RPMI8226 (cell line): ENCODE measurements around the gene COP1.
"Not testable (repeated sequence)": the region's sequence is repeated elsewhere in the genome, so short reads cannot be mapped to it uniquely, and the experiment has no call there.

ENCODE experiments used
- DNase-seq: peaks from one replicate; pipeline ENCODE4 v3.0.0-alpha.2; 2015

Gene COP1

DNA sequence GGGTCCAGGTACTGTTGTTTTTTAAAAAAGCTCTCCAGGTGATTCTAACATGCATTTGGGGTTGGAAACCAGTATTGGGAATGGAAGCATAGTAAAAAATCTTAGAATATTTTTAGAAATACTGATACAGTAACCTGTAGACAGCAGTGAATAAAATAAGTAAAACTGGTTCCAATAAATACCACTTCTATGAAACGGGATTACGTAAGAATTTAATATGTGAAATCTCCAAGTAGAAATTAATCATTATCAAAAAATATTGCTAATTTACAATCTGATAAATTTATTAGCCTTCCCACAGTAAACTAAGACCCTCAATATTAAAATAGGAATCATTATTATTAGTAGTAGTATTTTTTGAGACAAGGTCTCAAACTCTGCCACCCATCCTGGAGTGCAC, 177.5 kb downstream of the COP1 start:
- DNase-seq = no peak

DNA sequence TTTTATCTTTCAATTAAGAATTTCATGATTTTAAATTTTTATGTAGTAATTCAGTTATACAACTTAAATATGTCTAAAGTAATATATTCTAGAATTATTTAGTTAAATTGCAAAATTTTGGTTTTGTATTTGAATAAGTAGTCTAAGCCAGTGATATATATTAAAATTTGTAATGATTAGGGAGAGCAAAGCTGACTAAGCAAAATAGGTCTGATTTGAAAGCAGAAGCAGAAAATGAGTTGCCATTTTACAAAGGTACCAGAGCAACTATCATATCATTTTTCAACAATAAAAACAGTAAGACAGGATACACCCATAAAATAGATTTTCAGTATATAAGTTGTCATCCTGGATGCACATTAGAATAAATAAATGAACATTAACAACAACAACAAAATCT, 177.9 kb downstream of the COP1 start:
- DNase-seq = no peak

DNA sequence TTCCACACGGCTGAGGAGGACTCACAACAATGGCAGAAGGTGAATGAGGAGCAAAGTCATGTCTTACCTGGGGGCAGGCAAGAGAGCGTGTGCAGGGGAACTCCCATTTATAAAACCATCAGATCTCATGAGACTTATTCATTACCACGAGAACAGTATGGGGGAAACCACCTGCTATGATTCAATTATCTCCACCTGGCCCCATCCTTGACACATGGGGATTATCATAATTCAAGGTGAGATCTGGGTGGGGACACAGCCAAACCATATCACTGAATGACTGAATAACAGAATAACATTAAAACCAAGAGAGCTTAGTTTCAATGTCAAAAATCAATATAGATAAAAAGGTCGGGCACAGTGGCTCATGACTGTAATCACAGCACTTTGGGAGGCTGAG, 179.2 kb downstream of the COP1 start:
- not testable (repeated sequence) for DNase-seq

DNA sequence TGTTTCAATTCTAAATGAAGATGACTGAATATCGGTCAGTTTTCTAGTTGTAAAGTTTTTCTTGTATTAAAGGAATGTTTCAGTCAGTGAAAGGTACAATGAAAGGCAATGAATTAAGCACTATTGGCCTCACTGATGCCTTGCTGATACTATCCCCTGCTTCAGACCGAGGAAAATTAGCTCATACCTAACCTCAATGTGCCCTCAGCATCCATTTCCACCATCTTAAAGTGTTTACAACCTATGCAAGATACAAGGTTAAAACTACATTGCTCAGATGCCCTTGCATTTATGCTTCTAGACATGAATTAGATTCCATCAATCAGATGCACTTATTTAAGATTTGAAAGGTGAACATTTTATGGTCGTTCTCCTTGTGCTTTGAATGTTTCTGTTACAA, 184.5 kb downstream of the COP1 start:
- no peak for DNase-seq

DNA sequence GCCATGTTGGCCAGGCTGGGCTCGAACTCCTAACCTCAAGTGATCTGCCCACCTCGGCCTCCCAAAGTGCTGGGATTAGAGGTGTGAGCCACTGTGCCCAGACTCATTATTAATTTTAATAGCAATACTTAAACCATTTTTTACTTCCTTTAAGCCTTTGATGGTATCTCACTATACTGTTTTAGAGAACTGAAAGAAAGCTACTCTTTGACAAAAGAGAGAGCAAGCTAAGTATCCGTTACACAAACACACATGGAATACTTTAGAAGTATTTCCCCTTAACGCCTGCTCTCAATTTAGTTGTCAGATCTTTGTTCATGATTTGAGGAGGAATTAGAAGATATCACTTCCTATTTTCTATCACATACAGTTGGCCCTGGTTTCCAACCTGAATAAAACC, 189.4 kb downstream of the COP1 start:
- no peak for DNase-seq

DNA sequence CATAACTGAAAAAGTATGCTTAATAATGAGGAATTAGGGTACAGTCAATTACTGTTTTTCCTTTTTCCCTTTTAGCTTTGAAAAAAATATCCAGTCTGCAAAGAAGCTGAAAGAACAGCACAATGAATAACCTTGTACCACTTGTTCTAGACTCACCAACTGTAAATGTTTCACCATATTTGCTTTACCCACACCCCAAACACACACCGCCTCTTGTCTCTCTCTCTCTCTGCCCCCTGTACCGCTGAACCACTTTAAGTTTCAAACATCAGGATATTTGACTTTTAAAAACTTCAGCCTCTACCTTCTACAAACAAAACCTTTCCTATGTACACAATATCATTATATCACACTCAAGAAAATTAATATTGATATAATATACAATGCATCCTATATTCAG, 197.1 kb downstream of the COP1 start:
- no peak for DNase-seq

DNA sequence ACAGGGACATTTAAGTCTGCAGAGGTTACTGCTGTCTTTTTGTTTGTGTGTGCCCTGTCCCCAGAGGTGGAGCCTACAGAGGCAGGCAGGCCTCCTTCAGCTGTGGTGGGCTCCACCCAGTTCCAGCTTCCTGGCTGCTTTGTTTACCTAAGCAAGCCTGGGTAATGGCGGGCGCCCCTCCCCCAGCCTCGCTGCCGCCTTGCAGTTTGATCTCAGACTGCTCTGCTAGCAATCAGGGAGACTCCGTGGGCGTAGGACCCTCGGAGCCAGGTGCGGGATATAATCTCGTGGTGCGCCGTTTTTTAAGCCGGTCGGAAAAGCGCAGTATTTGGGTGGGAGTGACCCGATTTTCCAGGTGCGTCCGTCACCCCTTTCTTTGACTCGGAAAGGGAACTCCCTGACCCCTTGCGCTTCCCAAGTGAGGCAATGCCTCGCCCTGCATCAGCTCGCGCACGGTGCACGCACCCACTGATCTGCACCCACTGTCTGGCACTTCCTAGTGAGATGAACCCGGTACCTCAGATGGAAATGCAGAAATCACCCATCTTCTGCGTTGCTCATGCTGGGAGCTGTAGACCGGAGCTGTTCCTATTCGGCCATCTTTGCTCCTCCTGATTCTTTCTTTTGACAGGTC, 199.2 kb downstream of the COP1 start:
- not testable (repeated sequence) for DNase-seq

DNA sequence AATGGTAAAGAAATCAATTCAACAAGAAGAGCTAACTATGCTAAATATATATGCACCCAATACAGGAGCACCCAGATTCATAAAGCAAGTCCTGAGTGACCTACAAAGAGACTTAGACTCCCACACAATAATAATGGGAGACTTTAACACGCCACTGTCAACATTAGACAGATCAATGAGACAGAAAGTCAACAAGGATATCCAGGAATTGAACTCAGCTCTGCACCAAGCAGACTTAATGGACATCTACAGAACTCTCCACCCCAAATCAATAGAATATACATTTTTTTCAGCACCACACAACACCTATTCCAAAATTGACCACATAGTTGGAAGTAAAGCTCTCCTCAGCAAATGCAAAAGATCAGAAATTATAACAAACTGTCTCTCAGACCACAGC, 212.4 kb downstream of the COP1 start:
- not testable (repeated sequence) for DNase-seq

DNA sequence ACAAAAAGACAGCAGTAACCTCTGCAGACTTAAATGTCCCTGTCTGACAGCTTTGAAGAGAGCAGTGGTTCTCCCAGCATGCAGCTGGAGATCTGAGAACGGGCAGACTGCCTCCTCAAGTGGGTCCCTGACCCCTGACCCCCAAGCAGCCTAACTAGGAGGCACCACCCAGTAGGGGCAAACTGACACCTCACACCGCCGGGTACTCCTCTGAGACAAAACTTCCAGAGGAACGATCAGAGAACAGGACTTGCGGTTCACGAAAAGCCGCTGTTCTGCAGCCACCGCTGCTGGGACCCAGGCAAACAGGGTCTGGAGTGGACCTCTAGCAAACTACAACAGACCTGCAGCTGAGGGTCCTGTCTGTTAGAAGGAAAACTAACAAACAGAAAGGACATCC, 214.3 kb downstream of the COP1 start:
- not testable (repeated sequence) for DNase-seq

DNA sequence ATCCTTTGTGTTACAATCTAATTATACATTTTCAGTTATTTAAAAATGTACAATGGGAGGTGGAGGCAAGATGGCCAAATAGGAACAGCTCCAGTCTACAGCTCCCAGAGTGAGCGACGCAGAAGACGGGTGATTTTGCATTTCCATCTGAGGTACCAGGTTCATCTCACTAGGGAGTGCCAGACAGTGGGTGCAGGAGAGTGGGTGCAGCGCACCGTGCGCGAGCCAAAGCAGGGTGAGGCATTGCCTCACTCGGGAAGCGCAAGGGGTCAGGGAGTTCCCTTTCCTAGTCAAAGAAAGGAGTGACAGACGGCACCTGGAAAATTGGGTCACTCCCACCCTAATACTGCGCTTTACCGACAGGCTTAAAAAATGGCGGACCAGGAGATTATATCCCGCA, 214.9 kb downstream of the COP1 start:
- DNase-seq = not testable (repeated sequence)

DNA sequence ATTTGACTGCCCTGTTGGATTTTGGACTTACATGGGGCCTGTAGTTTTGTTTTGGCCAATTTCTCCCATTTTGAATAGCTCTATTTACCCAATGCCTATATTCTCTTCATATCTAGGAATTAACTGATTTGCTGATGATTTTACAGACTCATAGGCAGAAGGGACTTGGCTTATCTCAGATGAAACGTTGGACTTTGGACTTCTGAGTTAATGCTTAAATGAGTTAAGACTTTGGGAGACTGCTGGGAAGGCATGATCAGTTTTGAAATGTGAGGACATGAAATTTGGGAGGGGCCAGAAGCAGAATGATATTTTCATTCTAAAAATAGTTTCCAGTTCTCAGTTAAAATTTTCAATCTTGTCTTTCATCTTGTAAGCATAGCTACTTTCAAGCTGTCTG, 222.3 kb downstream of the COP1 start:
- no peak for DNase-seq

DNA sequence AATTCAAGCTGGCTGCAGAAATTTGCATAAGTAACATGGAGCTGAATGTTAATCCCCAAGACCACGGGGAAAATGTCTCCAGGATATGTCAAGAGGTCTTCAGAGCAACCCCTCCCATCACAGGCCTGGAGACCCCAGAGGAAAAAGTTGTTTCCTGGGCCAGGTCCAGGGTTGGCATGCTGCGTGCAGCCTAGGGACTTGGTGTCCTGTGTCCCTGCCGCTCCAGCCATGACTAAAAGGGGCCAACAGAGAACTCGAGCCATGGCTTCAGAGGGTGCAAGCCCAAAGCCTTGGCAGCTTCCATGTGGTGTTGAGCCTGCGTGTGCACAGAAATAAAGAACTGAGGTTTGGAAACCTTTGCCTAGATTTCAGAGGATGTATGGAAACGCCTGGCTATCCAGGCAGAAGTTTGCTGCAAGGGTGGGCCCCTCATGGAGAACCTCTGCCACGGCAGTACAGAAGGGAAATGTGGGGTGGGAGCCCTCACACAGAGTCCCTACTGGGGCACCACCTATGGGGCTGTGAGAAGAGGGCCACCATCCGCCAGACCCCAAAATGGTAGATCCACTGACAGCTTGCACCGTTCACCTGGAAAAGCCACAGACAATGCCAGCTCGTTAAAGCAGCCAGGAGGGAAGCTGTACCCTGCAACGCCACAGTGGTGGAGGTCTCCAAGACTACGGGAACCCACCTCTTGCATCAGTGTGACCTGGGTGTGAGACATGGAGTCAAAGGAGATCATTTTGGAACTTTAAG, 222.9 kb downstream of the COP1 start:
- DNase-seq = no peak

DNA sequence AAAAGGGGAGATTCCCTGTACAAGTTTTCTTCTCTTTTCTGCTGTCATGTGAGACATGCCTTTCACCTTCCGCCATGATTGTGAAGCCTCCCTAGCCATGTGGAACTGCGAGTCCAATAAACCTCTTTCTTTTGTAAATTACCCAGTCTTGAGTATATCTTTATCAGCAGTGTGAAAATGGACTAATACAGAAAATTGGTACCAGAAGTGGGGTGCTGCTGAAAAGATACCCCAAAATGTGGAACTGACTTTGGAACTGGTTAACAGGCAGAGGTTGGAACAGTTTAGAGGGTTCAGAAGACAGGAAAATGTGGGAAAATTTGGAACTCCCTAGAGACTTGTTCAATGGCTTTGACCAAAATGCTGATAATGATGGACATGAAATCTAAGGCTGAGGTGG, 223.7 kb downstream of the COP1 start:
- DNase-seq = not testable (repeated sequence)

DNA sequence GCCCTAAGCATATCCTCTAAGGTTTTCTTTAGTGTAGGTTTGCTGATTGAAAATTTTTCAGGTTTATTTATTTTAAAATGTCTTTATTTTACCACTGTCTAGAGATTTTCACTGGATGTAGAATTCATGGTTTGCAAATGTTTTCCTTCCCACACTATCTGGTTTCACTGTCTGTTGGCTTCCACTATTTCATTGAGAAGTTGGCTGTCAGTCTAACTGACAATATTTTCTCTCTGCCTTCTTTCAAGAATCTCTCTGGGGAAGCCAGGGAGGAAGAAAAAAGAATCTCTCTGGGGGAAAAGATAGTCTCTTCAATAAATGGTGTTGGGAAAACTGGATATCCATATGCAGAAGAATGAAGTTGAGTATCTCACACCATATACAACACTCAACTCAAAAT, 226.0 kb downstream of the COP1 start:
- no peak for DNase-seq

DNA sequence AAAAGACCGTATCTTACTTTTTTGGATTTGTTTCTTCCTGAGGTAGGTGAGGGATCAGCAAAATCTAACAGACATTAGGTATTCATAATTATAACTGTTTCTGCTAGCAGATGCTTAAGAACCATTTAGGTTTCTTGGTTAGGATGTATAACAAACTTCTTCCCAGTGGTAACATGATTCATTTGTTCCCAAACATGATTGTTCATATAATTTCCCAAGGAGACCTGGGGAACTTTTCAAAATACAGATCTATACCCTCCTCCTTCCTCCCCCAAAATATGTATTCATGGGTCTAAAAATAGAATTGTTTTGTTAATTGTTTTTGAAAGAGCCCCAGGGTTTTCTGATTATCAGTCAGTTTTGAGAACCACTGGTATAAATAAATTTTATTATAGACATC, 228.2 kb downstream of the COP1 start:
- no peak for DNase-seq

DNA sequence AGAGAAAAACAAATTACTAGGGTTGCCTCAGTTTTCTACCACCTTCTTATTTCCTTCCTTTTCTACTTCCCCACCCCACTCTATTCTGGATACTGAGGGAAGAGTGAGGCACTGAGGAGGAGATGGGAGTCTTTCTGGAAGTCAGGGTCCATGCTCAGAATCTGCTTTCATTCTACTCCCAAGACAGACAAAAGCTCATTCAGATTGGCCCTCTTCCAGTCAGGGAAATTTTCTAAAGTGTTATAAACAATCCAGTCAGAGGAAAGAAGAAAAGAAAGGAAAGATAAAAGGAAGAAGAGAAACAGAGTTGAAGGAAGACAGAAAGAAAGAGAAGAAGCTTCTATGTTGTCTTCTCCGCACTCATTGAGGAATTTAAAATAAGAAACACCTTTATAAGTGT, 228.6 kb downstream of the COP1 start:
- DNase-seq = no peak

DNA sequence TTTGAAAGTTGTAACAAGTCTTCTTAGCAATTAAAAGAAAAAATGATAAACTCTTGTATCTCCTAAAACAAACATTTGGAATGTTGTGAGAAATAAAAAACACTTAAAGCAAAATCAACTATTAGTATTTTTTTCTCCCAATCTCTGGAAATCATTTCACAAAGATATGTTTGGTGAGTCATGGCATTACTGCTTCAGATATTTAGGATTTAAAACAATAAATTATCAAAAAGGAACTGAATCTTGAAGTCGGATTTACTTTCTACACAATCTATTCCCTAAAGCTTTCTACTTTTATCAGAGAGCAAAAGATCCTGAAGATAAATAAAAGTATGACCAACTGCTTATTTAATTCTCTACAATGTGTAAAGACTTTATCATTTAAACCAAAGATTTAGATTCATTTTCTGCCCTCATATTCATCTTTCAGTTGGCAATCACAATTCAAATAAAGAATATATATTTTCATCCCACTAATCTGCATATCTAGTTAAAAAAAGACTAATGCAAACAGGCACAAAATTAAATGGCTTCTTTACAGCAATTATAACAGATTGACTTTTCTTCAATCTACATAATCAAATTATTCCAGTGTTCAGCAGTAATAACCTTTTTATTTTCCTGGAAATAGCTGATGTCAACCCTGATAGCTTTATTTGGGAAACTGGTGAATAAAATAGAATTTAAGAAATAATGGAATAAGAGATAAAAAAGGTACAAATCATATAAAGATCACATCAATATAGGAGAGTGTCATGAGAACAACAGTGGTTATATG, 230.0 kb downstream of the COP1 start:
- no peak for DNase-seq

DNA sequence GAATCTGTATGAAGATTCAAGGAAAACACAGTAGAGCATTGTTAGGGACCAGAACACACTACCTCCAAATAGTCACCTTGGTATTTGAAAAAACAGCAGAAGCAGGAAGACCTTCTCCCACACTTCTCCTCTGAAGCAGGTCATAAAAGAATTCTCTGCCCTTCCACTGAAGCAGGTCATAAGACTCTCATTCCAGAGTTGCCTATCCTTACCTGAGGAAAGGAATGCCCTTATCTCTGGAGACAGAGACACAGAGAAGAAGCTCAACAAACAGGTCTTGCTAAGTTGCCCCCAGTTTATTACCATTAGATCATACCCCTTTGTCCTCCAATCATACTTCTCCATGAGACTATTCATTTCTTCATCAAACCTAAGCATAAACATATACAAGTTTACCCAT, 237.9 kb downstream of the COP1 start:
- no peak for DNase-seq

DNA sequence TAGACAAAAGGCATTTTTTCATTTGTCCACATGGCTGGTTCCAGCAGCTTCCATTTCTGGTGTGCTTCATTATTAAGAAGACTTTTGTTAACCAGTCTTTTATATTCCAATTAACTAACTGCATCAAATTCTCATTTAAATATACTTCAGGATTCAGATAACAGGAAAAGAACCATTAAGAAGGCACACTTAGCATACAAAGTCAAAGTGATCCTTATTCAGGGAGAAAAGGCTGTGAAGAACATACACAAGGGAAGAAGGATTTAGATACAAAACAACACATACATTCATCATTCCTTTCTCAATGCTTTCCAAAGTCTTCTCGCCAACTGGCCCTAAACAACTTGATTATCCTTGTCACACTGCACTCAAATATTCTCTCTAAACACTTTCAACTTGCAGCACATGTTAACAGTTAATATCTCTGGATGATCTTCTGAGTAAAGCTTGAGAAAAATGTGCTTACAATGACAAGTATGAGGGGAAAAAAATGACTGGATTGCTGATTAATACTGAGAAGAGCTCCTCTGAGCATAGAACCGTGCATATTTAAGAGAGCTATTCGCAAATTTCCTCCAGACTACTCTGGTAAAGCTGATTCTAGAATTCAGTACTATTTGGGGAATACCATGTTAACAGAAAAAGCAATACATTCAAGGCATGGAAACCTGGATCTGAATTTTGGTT, 238.5 kb downstream of the COP1 start:
- DNase-seq = no peak

DNA sequence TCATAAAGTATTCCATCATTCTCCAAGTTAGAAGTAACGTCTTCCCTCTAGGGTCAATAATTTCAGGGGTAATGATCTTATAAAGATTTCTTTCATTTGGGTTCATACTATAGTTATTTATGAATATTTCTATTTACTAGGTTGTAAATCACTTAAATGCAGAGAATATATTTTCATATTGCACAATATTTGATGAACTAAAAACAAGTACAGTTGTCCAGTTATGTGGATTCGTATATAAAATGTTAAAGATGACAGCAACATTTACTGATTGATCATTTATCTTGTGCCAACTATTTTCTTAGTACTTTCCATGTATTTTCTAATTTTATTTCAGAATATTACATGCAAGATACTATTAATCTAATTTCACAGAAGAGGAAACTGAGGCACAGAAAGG, 243.3 kb downstream of the COP1 start:
- no peak for DNase-seq

DNA sequence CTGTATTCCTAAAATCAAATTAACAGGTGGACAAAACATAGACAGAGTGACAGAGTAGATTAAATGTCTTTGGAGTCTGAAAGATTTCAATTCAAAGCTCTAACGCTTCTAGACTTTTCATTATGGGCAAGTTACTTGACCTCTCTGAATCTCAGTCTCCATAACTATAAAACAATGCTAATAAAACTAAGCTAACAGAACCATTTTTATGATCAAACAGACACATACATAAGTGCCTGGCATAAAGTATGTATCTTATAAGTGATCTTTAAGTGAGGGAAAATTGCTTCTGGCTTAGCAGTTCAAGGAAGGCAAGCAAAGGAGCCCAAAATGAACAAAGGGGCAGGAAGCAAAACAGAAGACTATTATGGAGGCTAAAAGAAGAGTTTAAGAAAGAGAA, 246.9 kb downstream of the COP1 start:
- no peak for DNase-seq

DNA sequence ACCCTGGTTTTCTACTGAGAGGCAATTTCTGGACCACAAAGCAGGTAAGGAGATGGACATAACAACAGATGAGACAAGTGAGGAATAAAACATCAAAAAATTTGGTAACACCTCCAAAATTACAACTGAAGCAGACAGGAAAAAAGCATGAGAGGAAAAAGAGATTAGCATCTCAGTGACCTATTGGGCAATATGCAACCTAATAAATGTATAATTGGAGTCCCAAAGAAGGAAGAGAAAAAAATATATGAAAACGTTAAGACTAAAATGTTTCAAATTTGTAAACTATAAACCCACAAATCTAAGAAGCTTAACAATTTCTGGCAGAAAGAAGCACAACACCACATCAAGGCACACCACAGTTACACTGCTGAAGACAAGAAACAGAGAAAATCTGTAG, 255.5 kb downstream of the COP1 start:
- DNase-seq = no peak

DNA sequence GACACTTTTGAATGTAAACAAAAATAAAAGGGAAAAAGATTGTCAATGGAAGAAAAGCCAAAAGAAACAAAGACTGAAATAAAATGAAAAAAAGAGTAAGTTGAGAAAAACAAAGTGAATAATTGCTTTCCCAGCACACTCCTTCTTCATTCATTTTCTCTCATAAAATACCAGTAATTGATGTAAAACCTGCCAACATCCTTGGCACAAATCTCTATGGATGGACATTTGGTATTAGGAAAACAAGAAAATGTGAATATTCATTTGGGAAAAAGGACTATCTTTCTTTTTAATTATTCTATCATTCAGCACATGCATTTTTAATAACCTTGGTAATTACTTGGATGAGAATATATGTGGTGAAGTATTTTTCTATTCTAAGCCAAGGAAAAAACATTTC, 259.3 kb downstream of the COP1 start:
- DNase-seq = no peak

DNA sequence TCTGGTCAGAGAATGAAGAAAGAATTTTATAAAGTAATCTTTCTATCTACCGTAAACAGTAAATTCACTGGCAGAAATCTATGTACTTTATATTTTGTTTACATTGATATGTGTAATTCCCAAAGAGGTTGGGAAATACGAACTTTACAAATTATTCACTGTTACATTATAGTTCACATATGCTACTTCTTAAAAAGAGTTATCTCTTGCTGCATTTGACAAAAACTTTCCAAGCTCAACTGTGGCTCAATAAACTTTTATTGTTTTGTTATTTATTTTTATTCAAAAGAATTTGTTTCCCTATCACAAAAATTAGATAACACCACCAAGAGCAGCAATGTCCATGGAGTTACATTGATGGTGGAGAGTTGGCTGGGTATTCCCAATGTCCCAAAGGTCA, 262.5 kb downstream of the COP1 start:
- DNase-seq = no peak
